ENCODE data around the gene ACP4. TPM values are rescaled to one million over a fixed set of nuclear protein-coding genes. Genes with fewer than 3 reads are reported as not detected.

The ACP4 gene
- total and polyA plus RNA-seq, 2 of the 13 experiments (the other 11 are each of a cell fraction or from before 2014, with no cell fraction given), result 0.08 TPM; not detected in 1

- TF ChIP-seq EP300 (IDR thresholded peaks at IDR 0.05; ENCODE audit: low read depth in 2 of 2, low read length in 2 of 2) (peak in 1 of 2 experiments; percentile 12; a peak in 2 of 4 replicates), EP300 (CRISPR knock-in tag; IDR thresholded peaks at IDR 0.05; ENCODE audit: borderline replicate concordance) (no peak), FOXC1 (CRISPR knock-in tag; IDR thresholded peaks at IDR 0.05; ENCODE audit: borderline replicate concordance) (peak; percentile 73; the same call in 1 of the 2 replicates), ZNF607 (CRISPR knock-in tag; IDR thresholded peaks at IDR 0.05; ENCODE audit: borderline replicate concordance) (0 out of 2 replicates have a peak, but pooled peaks have one; percentile 31), ELF1 (CRISPR knock-in tag; IDR thresholded peaks at IDR 0.05) (peak; percentile 68), ZNF562 (CRISPR knock-in tag; IDR thresholded peaks at IDR 0.05; ENCODE audit: borderline replicate concordance) (no peak), CEBPG (CRISPR knock-in tag; IDR thresholded peaks at IDR 0.05) (peak; percentile 84), ZNF3 (CRISPR knock-in tag; IDR thresholded peaks at IDR 0.05) (no peak), SALL1 (CRISPR knock-in tag; IDR thresholded peaks at IDR 0.05) (peak; percentile 37), LCORL (IDR thresholded peaks at IDR 0.05) (peak; percentile 72), LCORL (CRISPR knock-in tag; IDR thresholded peaks at IDR 0.05) (peak; percentile 79), ZNF224 (CRISPR knock-in tag; IDR thresholded peaks at IDR 0.05) (peak; percentile 27; the same call in 1 of the 2 replicates), SMYD3 (CRISPR knock-in tag; IDR thresholded peaks at IDR 0.05) (0 out of 2 replicates have a peak, but pooled peaks have one; percentile 29), HOMEZ (CRISPR knock-in tag; IDR thresholded peaks at IDR 0.05; ENCODE audit: low read depth) (peak; percentile 57; the same call in 1 of the 2 replicates), SP5 (CRISPR knock-in tag; IDR thresholded peaks at IDR 0.05; ENCODE audit: borderline replicate concordance, low read depth) (peak; percentile 68), BHLHE40 (IDR thresholded peaks at IDR 0.05; ENCODE audit: low read length) (peak; percentile 39; the same call in 1 of the 2 replicates), PBX2 (CRISPR knock-in tag; IDR thresholded peaks at IDR 0.05) (peak; percentile 92), FOXK1 (CRISPR knock-in tag; IDR thresholded peaks at IDR 0.05; ENCODE audit: borderline replicate concordance, low read depth) (0 out of 2 replicates have a peak, but pooled peaks have one; percentile 29), ZNF652 (CRISPR knock-in tag; IDR thresholded peaks at IDR 0.05; ENCODE audit: borderline replicate concordance, low read depth) (no peak), USF2 (IDR thresholded peaks at IDR 0.05; ENCODE audit: low read depth, low read length) (peak; percentile 83), USF2 (CRISPR knock-in tag; IDR thresholded peaks at IDR 0.05; ENCODE audit: borderline replicate concordance) (peak; percentile 93; the same call in 1 of the 2 replicates), HOXA3 (CRISPR knock-in tag; IDR thresholded peaks at IDR 0.05) (peak; percentile 10; the same call in 1 of the 2 replicates), TBX2 (CRISPR knock-in tag; IDR thresholded peaks at IDR 0.05; ENCODE audit: borderline replicate concordance) (peak; percentile 36; the same call in 1 of the 2 replicates), SNRNP70 (IDR thresholded peaks at IDR 0.05; ENCODE audit: low read depth, low read length) (no peak), CAMTA2 (CRISPR knock-in tag; IDR thresholded peaks at IDR 0.05; ENCODE audit: borderline replicate concordance) (0 out of 2 replicates have a peak, but pooled peaks have one; percentile 14), PAF1 (CRISPR knock-in tag; IDR thresholded peaks at IDR 0.05) (no peak), ZNF883 (CRISPR knock-in tag; IDR thresholded peaks at IDR 0.05; ENCODE audit: not compliant biosample characterization) (peak; percentile 79)
These were observed 14.4 kb downstream of the ACP4 start (continued) for GRCh38 chr19:50804420-50805272.

Measured in HepG2 (cell line).